Dermis blood vessel endothelial cell (primary cell): ENCODE data around the gene RCOR1. TPM values are rescaled to one million over a fixed set of nuclear protein-coding genes. Genes with fewer than 3 reads are reported as not detected.

Experiments used
- DNase-seq: peaks from one replicate; pipeline ENCODE4 v3.0.0; 2010
- total RNA-seq: library from RNA; depleted of rRNA; stranded (reverse); fragments of >200 nt; gene quantifications from 2 replicates; pipeline ENCODE4 v1.2.3, GENCODE V29; 2014

RCOR1 gene
- total RNA-seq, 1 donor from 2014 or later: 14.0 TPM

- no peak for DNase-seq
These were observed 136.1 kb downstream of the RCOR1 start for GRCh38 chr14:102728501-102728900.

GRCh38 chr14:102729268-102729667 lies 136.8 kb downstream of the RCOR1 start:
- DNase-seq: no peak

- DNase-seq: no peak
These were observed 137.4 kb downstream of the RCOR1 start for GRCh38 chr14:102729825-102730224.

GRCh38 chr14:102731101-102731870 lies 138.8 kb downstream of the RCOR1 start:
- DNase-seq: no peak

GRCh38 chr14:102731871-102732800 lies 139.7 kb downstream of the RCOR1 start:
- DNase-seq: no peak

GRCh38 chr14:102732924-102733323 lies 140.5 kb downstream of the RCOR1 start:
- no peak for DNase-seq

- no peak for DNase-seq
These were observed 140.9 kb downstream of the RCOR1 start for GRCh38 chr14:102733326-102733725.

- DNase-seq: no peak
These were observed 142.0 kb downstream of the RCOR1 start for GRCh38 chr14:102734436-102734835.

- no peak for DNase-seq
These were observed 144.5 kb downstream of the RCOR1 start for GRCh38 chr14:102736956-102737355.

GRCh38 chr14:102737402-102738372 lies 145.2 kb downstream of the RCOR1 start:
- no peak for DNase-seq

GRCh38 chr14:102738373-102739189 lies 146.1 kb downstream of the RCOR1 start:
- no peak for DNase-seq

GRCh38 chr14:102739190-102739469 lies 146.7 kb downstream of the RCOR1 start:
- no peak for DNase-seq

- no peak for DNase-seq
These were observed 154.4 kb downstream of the RCOR1 start for GRCh38 chr14:102746634-102747438.

GRCh38 chr14:102748806-102749205 lies 156.4 kb downstream of the RCOR1 start:
- no peak for DNase-seq

- DNase-seq: no peak
These were observed 157.2 kb downstream of the RCOR1 start for GRCh38 chr14:102749393-102750305.

- DNase-seq: no peak
These were observed 157.9 kb downstream of the RCOR1 start for GRCh38 chr14:102750376-102750775.

- DNase-seq: no peak
These were observed 158.6 kb downstream of the RCOR1 start for GRCh38 chr14:102751088-102751487.

GRCh38 chr14:102752239-102752847 lies 159.9 kb downstream of the RCOR1 start:
- DNase-seq: no peak
